NCI-H2227 (cell line): ENCODE data around the gene TSGA10IP.

Experiments used
- DNase-seq: peaks from one replicate; lab custom pipeline; 2025; ENCODE audit not compliant: unreplicated experiment; lab: John Stamatoyannopoulos, UW

The TSGA10IP gene

DNA sequence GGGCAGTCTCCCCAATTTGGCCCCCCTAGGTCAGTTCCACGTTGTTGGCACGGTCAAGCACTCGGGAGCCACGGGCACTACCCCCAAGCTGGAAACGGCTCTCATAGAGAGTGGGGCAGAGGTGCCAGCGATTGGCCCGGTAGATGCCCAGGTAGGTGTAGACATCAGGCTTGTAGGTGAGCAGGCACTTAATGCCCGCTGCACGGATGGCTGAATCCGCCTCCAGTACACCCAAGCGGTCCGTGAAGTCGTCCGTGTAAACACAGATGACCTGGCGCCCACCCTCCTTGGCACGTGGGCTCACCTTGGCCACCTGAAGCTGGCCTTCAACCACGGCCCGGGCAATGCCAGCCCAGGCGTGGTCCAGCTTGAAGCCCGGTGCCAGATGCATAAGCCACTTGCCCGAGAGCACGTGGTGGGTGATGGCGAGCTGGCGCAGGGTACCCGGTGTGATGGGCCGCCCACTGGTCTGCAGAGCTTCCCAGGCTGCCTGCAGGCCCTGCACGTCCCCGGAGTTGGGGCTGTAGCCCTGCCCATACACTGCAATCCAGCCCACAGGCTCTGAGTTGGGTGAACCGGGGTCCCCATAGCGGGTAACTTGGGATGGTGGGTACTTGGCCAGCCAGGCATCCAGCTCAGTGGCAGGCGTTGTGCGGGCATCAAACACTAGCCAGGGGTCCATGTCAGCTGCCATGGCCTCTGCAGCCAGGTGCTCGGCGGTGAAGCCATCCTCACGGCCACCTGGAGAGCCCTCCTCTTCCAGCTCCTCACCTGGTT lies 27.7 kb upstream of the TSGA10IP start:
- DNase-seq: no peak

DNA sequence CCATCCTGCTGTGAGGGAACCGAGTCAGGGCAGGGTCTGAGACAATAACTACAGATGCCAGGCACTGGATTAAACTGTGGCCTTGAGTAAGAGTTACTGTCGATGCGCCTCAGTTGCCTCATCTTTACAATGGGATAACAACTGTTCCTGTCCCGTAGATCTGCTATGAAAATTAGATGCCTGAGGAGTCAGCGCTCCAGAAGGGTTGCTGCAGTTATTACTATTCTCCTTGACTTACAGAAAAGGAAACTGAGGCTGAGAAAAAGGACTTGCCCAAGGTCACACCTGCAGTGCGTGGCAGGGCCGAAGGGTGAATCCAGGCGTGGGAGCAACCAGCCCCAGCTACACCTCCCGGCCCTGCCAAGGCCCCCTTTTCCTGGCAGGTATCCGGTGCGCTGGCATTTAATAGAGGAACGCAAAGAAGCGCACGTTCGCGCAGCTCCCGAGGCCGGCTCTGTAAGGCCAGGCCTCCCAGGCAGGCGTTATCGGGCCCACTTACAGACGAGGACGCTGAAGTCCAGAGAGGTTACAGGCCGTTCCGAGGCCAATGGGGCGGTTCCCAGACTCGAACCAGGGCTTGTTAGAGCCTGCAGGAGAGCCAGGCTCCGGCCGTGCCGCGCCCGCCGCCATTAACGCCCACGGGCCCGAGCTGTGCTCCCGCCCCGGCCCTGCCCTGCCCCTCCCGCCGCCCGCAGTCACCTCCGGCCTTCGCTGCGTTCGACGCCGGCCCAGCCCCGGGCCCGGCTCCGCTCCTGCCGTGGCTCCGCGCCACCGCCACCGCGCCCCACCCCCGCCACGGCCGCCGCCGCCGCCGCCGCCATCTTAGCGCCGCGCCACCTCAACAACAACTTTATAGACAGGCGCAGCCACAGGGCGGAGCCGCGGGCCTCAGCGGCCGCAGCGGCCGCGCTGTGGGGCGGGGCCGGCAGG lies 26.8 kb upstream of the TSGA10IP start, which contains the start of gene C11orf68:
C11orf68 (minus strand) TSS at position 852 of the 930 bp plus-strand sequence; CDS start at position 821, 31 bp downstream.
- peak; percentile 57 for DNase-seq

DNA sequence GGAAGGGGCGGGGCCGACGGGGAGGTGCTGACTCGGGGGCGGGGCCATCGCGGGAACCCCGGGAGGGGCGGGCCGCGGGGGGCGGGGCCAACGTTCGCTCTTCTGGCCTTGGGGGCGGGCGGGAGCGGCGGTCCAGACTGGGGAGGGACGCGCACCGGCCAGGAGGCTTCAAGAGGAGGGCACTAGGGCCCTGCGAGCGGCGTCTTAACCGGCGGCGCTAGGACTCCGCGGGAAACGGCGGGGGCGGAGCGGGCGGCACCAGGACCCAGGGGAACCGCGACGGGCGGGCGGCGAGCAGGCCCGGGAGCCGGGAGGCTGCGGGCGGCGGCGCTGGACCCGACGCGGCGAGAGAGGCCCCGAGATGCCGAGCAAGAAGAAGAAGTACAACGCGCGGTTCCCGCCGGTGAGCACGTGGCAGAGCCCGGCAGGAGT lies 26.1 kb upstream of the TSGA10IP start, which contains the start of gene DRAP1:
DRAP1 (plus strand) TSS at position 286 of the 432 bp plus-strand sequence; CDS start at position 362, 76 bp downstream.
- DNase-seq: peak; percentile 98

DNA sequence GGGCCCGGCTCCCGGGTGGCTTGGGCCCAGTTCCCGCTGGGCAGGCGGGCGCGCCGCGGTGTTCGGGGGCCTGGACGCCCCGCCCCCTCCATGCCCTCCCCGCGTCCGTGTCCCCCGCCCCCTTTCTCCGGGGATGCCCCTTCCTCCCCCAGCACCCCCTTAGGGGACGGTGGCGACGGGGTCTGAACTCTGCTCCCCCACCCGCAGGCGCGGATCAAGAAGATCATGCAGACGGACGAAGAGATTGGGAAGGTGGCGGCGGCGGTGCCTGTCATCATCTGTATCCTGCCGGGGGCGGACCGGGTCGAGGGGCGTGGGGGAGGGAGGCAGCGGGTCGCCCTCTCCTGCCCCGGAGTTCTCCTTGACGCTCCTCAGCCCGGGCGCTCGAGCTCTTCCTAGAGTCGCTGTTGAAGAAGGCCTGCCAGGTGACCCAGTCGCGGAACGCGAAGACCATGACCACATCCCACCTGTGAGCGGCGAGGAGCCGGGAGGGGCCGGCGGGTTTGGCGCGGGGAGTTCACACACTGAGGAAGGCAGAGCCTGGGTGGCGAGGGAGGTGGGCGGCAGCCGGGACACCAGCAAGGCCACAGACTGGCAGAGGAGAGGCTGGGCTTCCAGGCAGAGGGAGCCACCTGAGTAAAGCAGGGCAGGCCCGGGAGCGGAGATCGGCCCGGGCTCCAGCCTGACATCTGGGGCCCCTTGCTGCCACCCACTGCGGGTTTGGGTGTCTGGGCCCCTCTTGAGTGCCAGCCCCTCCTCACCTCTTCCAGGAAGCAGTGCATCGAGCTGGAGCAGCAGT lies 25.5 kb upstream of the TSGA10IP start:
- DNase-seq: peak; percentile 58

DNA sequence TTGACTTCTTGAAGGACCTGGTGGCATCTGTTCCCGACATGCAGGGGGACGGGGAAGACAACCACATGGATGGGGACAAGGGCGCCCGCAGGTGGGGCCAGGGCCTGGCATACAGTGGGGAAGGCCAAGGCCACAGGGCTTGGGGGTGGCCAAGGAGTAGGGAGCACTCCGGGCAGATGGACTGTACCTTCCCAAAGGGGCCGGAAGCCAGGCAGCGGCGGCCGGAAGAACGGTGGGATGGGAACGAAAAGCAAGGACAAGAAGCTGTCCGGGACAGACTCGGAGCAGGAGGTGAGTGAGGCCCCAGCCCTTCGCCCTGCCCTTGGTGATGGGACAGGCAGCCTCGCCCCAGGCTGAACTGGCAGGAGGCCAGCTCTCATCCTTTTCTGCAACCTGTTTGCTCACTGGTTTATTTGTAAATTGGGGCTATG lies 24.9 kb upstream of the TSGA10IP start:
- DNase-seq: no peak

DNA sequence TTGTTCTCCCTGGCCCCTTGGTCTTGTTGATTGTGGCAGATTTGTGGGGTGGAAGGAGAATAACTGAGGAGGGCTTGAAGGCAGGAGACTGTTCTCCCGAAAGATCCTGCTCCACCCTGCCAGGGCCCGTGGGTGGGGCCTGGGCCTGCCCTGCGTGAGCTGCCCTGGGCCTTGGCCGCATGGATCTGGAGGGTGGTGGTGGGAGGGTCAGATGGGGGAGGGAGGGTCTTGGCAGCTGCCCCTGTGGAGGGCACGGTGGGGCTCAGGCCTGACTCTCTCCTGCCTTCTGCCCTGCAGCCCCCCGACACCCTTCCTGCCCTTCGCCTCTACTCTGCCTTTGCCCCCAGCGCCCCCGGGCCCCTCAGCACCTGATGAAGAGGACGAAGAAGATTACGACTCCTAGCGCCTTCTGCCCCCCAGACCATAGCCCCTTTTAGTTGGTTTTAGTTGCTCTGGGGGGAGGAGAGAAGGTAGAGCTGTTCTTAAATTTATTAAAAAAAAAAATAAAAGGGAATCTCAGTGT lies 24.2 kb upstream of the TSGA10IP start:
- DNase-seq: no peak

DNA sequence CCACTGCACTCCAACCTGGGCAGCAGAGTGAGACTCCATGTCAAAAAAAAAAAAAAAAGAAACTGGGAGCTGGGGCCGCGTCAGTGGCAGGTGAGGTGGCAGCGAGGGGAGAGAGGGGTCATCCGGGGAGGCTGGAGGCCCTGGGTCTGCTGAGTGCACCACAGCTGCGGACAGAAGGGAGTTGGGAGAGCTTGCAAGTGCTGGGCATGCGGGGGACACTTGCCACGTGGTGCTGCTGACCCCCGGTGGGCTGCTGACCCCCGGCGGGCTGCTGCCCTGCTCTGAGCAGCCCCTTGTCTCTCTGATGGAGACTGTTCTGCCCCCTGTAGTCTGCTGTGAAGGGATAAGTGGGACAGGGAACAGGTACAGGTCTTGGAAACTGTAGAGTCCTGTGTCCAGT lies 23.4 kb upstream of the TSGA10IP start:
- no peak for DNase-seq

DNA sequence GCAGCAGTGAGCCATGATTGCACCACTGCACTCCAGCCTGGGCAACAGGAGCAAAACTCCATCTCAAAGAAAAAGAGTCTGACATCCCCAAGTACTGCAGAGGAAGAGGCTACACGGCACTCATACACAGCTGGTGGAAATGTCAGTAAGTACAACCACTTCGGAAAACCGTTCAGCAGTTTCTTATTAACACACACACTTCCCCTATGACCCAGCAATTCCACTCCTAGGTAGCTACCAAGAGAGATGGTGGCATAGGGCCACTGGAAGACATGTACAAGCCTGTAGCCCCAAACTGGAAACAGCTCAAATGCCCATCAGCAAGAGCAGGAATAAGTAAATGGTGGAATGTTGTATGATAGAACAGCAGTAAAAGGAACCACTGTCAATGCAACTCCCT lies 22.7 kb upstream of the TSGA10IP start:
- no peak for DNase-seq

DNA sequence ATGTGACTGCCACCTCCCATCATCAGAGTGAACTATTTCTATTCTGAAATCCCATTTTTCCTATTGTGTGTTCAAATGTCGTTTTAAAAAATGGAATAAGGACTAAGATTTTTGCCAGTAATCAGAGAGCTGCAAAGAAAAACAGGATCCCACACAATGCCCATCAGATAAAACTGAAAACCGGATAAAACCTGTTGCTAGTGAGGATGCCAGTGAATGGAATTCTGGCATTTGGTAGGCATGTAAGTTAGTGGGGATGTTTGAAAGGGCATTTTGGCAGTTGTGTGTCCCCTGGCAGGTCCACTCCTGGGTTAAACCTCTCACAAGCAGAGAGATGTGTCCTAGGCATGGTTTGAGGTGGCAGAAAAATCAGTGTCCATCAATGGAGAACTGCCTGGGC lies 19.9 kb upstream of the TSGA10IP start:
- DNase-seq: no peak

DNA sequence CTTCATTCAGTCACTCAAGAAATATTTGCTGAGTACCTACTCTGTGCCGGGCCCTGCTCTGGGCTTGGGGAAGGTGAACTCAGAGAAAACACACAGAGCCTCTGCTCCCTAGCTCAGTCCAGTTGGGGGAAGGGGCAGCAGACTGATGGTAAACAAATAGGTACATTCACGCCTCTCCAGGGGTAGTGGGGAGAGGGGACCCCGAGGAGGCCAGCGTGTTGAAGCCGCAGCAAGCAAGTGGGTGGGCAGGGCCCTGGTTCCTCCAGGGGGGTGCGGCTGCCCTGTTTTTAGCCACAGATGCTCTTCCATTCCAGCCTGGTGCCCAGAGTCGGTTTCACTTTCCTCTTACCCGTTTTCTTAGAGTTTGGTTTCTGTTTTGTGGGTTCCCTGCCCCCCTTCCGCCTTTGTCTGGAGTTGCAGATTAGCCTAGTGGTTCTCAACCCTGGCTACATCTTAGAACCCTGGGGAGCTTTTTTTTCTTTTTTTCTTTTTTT lies 17.3 kb upstream of the TSGA10IP start:
- DNase-seq: no peak

DNA sequence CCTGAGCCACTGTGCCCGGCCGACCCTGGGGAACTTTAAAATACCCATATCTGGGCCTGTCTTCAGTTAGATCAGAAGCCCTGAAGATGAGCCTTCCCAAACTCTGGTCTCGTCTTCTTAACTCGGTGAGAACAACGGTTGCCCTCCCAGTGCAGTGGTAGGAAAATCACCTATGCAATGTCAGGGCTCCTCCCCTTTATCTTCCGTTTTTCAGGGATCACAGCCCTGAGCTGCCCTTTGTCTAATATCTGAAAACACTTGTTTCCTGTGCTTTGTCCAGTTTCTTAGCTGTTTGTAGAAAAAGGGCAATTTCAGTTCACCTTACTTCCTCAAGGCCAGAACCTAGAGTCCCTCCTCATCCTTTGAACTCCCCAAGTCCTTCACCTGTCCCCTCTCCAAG lies 16.6 kb upstream of the TSGA10IP start:
- DNase-seq: no peak

DNA sequence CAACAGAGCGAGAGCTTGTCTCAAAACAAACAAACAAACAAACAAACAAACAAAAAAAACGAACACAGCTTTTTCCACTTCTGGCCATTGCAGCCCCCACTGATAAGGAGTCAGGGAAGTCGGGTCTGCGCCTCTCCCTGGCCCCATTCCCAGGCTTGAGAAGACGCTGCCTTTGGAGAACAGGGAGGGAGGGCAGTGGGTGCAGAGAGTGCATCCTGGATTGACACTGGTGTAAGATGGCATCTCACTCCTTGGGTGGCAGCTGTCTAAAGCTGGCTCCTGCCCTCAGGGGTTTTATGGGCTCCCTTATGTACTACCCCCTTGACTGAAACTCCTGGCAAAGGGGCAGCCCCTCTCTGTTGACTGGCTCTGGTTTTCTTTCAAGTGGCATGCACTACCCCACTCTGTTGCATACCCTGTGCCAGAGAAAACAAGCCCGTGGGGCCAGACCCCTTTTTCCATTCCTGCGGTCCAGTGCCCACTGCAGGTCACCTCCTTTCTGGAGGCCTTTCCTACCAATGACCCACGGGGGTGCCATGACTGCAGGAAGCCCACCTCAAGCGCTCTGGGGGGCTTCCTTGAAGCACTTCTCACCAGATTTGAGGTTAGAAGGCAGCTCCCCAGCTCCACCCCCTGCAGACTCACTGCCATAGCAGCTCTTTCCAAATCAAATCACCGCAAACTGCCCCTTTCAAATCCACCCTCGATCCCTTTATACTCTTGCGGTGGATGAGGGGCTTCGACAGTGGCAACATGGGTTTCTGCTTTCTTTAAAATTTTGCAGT lies 13.3 kb upstream of the TSGA10IP start:
- no peak for DNase-seq

DNA sequence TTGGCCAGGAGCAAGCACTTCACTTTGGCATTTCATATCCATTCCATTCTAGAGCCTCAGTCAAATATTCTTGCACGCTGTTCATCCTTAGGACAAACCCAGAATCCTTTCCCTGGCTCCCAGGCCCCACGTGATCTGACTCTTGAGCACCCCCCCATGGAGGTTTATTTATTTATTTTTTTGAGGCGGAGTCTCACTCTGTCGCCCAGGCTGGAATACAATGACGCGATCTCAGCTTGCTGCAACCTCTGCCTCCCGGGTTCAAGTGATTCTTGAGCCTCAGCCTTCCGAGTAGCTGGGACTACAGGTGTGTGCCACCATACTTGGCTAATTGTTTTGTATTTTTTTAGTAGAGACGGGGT lies 12.7 kb upstream of the TSGA10IP start:
- peak; percentile 78 for DNase-seq

DNA sequence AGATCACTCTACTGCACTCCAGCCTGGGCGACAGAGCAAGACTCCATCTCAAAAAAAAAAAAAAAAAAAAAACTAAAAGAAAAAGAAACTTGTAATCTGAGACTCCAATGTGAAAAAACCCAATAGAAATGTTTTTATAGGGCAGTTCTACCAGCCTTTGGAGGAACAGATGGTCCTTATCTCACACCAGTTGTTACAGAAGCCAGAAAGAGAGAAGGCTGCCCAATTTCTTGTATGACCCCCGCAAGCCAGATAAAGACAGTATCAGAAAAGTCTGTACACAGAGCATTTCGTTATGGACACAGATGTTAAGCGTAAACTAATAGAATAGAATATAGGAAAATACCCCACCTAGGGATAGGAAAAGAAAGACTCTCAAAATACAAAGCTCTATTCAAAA lies 11.3 kb upstream of the TSGA10IP start:
- no peak for DNase-seq

DNA sequence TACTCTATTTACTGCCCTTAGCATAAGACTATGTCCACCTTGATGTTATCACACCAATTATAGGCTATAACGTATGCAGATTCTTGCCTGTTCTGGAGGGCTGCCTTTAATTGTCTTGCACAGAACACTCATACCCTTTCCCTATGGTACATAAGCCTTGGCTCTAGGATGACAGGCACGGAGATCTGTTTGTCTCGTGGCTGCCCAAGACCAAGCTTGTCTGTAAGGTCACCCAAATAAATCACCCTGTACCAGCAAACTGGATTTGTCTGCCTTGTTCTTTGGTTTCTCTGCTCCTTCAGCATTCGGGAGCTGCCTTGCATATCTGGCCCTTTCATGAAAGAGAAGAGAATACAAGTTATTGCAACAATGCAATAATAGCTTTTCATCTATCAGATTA lies 7.5 kb upstream of the TSGA10IP start:
- DNase-seq: no peak

DNA sequence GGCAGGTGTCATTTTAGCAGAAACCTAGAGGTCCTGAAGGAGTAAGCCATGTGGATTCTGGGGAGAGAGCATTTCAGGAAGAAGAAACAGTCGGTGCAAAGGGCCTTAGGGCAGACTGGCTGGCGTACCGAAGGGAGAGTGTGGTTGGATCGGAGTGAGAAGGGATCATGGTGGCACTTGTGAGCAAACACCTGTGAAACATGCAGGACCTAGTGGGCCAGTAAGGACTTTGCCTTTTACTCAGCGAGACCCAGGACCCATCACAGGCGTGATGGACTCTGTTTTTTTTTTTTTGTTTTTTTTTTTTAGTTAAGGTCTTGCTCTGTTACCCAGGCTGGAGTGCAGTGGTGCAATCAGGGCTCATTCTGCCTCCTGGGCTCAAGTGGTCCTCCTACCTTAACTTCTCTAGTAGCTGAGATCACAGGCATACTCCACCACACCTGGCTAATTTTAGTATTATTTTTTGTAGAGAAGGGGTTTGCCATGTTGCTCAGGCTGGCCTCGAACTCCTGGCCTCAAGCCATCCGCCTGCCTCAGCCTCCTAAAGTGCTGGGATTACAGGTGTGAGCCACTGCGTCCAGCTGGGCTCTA lies 3.5 kb upstream of the TSGA10IP start:
- no peak for DNase-seq

DNA sequence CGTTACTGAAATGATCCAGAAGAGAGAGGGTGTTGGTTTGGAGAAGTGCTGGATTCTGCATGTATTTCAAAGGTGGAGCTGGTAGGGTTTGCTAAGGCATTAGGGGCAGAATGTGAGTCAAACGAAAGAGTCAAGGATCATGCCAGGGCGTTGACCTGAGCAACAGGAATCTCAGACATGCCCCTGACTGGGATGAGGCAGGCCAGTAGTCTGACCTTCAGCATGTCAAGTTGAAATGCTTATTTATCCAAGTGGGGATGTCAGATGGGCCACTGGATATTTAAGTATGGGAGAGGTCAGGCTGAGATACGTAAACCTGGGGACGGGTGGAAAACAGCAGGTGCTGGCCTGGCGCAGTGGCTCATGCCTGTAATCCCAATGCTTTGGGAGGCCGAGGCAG lies 2.7 kb upstream of the TSGA10IP start:
- no peak for DNase-seq

DNA sequence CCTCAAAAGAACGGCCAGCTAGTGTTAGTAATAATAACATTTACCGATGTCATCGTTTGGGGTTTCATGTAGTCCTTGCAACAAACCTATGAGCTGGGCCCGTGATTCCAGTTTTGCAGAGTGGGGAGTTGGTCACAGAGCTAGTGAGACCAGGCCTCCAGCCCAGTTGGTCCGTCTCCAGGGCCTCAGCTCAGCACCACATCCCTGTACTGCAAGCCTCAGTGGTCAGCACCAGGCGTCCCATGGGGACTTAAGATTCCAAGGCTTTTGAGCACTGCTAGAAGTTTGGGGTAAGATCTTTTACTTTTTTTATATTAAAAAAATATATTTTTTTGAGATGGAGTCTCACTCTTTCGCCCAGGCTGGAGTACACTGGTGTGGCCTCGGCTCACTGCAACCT lies 1.1 kb upstream of the TSGA10IP start:
- no peak for DNase-seq

DNA sequence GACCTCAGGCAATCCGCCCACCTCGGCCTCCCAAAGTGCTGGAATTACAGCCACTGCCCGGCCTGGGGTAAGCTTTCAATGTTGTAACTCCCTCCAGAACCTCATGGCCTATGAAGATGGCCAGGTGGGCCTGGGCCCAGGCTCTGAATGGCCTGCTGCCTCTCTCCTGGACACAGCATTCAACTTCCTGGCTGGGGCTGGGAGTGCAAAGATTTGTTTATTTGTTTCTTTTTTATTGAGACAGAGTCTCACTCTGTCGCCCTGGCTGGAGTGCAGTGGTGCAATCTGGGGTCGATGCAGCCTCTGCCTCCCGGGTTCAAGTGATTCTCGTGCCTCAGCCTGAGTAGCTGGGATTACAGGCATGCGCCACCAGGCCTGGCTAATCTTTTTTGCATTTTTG lies 513 bp upstream of the TSGA10IP start:
- no peak for DNase-seq
